Transverse colon (tissue), 4 donors: Measurements from ENCODE around the gene NR4A1.

ENCODE experiments used
- CTCF ChIP-seq, 5 experiments: fragments of 200-600 bp in 3 of 5; fragments of 450-650 bp in 2 of 5; sonication (generic) in 3 of 5; IDR thresholded peaks; 1 replicate in 2 of 5; 2 replicates in 3 of 5; pipeline ENCODE4 v1.5.1; 2016 to 2017; ENCODE audit warnings: antibody characterized with exemption in 5 of 5, inconsistent platforms in 3 of 5, mild to moderate bottlenecking in 2 of 5, moderate library complexity in 1 of 5
- EP300 ChIP-seq: sonication (generic); formaldehyde crosslinking; IDR thresholded peaks from one replicate; pipeline ENCODE4 v1.6.1; 2017; ENCODE audit warnings: antibody characterized with exemption, low read depth
- POLR2A ChIP-seq: fragments of 450-650 bp; IDR thresholded peaks from one replicate; pipeline ENCODE4 v1.6.1; 2016; ENCODE audit warnings: antibody characterized with exemption, mild to moderate bottlenecking, moderate library complexity
- POLR2AphosphoS5 ChIP-seq, 3 donors: sonication (generic); formaldehyde crosslinking; IDR thresholded peaks; one replicate each; pipeline ENCODE4 v1.6.1; 2016; ENCODE audit warnings: antibody characterized with exemption in 3 of 3

GRCh38 chr12:52082026-52082668 lies 30.9 kb downstream of the NR4A1 start:
- TF ChIP-seq CTCF (IDR thresholded peaks at IDR 0.05) (no peak), POLR2AphosphoS5 (IDR thresholded peaks at IDR 0.05) (peak in 1 of 3 donors; percentile 48), POLR2A (no peak), EP300 (no peak)
